Neutrophil (primary cell): ENCODE data around the gene LRRTM4.

Experiments
- H3K27ac ChIP-seq: fragments of 200-600 bp; sonication (generic); 2 replicates; pipeline ENCODE4 v1.5.1; 2016; ENCODE audit warnings: mild to moderate bottlenecking, moderate library complexity
- H3K27me3 ChIP-seq: fragments of 200-600 bp; sonication (generic); 2 replicates; pipeline ENCODE4 v1.6.0; 2016; ENCODE audit warnings: mild to moderate bottlenecking
- H3K36me3 ChIP-seq: fragments of 200-600 bp; sonication (generic); 2 replicates; pipeline ENCODE4 v1.5.1; 2017
- H3K4me1 ChIP-seq, 2 experiments: fragments of 200-600 bp in 1 of 2; sonication (generic) in 1 of 2; 1 replicate in 1 of 2; 2 replicates in 1 of 2; pipeline versions ENCODE4 v1.5.1 to v1.6.1; 2013 to 2016; ENCODE audit warnings: low read depth in 1 of 2, low read length in 1 of 2, mild to moderate bottlenecking in 1 of 2, moderate library complexity in 1 of 2; ENCODE audit not compliant: control insufficient read depth in 1 of 2, insufficient read depth in 1 of 2
- H3K4me3 ChIP-seq, 2 experiments: fragments of 200-600 bp in 1 of 2; sonication (generic) in 1 of 2; 1 replicate in 1 of 2; 2 replicates in 1 of 2; pipeline ENCODE4 v1.5.1; 2013 to 2016; ENCODE audit warnings: low read depth in 1 of 2, low read length in 1 of 2, mild to moderate bottlenecking in 1 of 2, moderate library complexity in 1 of 2
- H3K9me3 ChIP-seq: fragments of 200-600 bp; sonication (generic); 2 replicates; pipeline ENCODE4 v1.5.1; 2016
- CTCF ChIP-seq: fragments of 200-600 bp; sonication (generic); IDR thresholded peaks from 2 replicates; pipeline ENCODE4 v1.5.1; 2016; ENCODE audit warnings: antibody characterized with exemption

Gene LRRTM4

GRCh38 chr2:76866464-76866863 is 655.7 kb downstream of the LRRTM4 start:
- Histone ChIP-seq H3K9me3 (no peaks in the 10 kb centered on the region), H3K27me3 (no peaks in the 10 kb centered on the region), H3K27ac (no peak overlapping the region), H3K36me3 (no peaks in the 10 kb centered on the region), H3K4me3 (no peak overlapping the region), H3K4me1 (no peaks in the 10 kb centered on the region)
- no peak for TF ChIP-seq CTCF

GRCh38 chr2:76862901-76863300 is 659.3 kb downstream of the LRRTM4 start:
- TF ChIP-seq CTCF = no peak
- Histone ChIP-seq H3K27me3 (no peaks in the 10 kb centered on the region), H3K36me3 (no peaks in the 10 kb centered on the region), H3K4me3 (no peak overlapping the region), H3K27ac (no peak overlapping the region), H3K4me1 (no peaks in the 10 kb centered on the region), H3K9me3 (no peaks in the 10 kb centered on the region)

GRCh38 chr2:76861708-76862107 is 660.5 kb downstream of the LRRTM4 start:
- no peak overlapping the region for H3K27ac ChIP-seq
- H3K27me3 ChIP-seq = no peaks in the 10 kb centered on the region
- TF ChIP-seq CTCF = no peak
- no peaks in the 10 kb centered on the region for H3K9me3 ChIP-seq
- H3K4me3 ChIP-seq = no peak overlapping the region
- no peaks in the 10 kb centered on the region for H3K36me3 ChIP-seq
- no peaks in the 10 kb centered on the region for H3K4me1 ChIP-seq

GRCh38 chr2:76851000-76851399 is 671.2 kb downstream of the LRRTM4 start:
- Histone ChIP-seq H3K4me1 (no peaks in the 10 kb centered on the region), H3K4me3 (no peak overlapping the region), H3K27ac (no peak overlapping the region), H3K27me3 (no peaks in the 10 kb centered on the region), H3K36me3 (no peaks in the 10 kb centered on the region), H3K9me3 (no peaks in the 10 kb centered on the region)
- no peak for TF ChIP-seq CTCF

- H3K4me3 ChIP-seq = no peak overlapping the region
- no peaks in the 10 kb centered on the region for H3K36me3 ChIP-seq
- no peaks in the 10 kb centered on the region for H3K9me3 ChIP-seq
- no peak for TF ChIP-seq CTCF
- H3K27ac ChIP-seq = no peak overlapping the region
- H3K27me3 ChIP-seq = no peaks in the 10 kb centered on the region
- no peaks in the 10 kb centered on the region for H3K4me1 ChIP-seq
These were observed 673.1 kb downstream of the LRRTM4 start for GRCh38 chr2:76849086-76849485.

GRCh38 chr2:76839826-76840225 is 682.4 kb downstream of the LRRTM4 start:
- no peak overlapping the region for H3K4me3 ChIP-seq
- no peaks in the 10 kb centered on the region for H3K36me3 ChIP-seq
- no peaks in the 10 kb centered on the region for H3K9me3 ChIP-seq
- TF ChIP-seq CTCF = no peak
- H3K27me3 ChIP-seq = no peaks in the 10 kb centered on the region
- no peak overlapping the region for H3K27ac ChIP-seq
- H3K4me1 ChIP-seq = no peaks in the 10 kb centered on the region
